HUES6 (cell line): ENCODE measurements around the gene CERS6.

Experiments
- H3K27ac ChIP-seq: 2 replicates; pipeline ENCODE4 v1.7.0; 2013; ENCODE audit warnings: low read depth, mild to moderate bottlenecking, low read length, inconsistent platforms
- H3K27me3 ChIP-seq: 2 replicates; pipeline ENCODE4 v1.6.1; 2013; ENCODE audit warnings: low read length; ENCODE audit not compliant: control insufficient read depth, insufficient read depth
- H3K36me3 ChIP-seq: 2 replicates; pipeline ENCODE4 v1.6.1; 2013; ENCODE audit warnings: low read length; ENCODE audit not compliant: control insufficient read depth, insufficient read depth
- H3K4me1 ChIP-seq: 2 replicates; pipeline ENCODE4 v1.6.1; 2013; ENCODE audit warnings: low read length; ENCODE audit not compliant: control insufficient read depth, insufficient read depth
- H3K4me3 ChIP-seq: 2 replicates; pipeline ENCODE4 v1.5.1; 2013; ENCODE audit warnings: low read depth, low read length
- H3K9ac ChIP-seq: one replicate; pipeline ENCODE4 v1.6.1; 2013; ENCODE audit warnings: mild to moderate bottlenecking, low read length
- H3K9me3 ChIP-seq: 2 replicates; pipeline ENCODE4 v1.6.1; 2013; ENCODE audit warnings: low read depth, low read length; ENCODE audit not compliant: control insufficient read depth, insufficient read depth

CERS6 gene

DNA sequence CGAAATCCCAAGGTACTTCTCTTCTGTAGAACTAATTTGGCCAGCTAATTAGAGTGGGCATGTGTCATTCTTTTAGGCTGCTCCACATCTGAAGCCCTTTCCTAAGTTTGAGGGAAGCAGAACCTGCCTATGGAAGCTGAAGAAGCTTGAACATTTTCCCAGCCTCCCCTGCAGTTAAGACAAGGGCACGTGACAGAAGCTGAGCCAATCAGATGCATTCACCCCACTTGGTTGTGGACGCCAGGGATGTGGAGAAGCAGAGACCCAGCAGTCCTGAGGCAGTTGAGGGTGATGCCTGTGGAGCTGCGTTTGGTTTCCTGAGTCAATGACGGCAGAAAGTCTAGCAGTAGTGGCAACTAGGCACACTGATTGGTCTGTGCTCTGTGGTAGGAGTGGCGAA is 26.1 kb upstream of the CERS6 start:
- H3K9ac ChIP-seq = no peak overlapping the region
- H3K36me3 ChIP-seq = no peaks in the 10 kb centered on the region
- no peak overlapping the region for H3K4me3 ChIP-seq
- no peak overlapping the region for H3K27ac ChIP-seq
- H3K4me1 ChIP-seq = peaks cover 9% of the 10 kb centered on the region
- no peaks in the 10 kb centered on the region for H3K9me3 ChIP-seq
- no peaks in the 10 kb centered on the region for H3K27me3 ChIP-seq

DNA sequence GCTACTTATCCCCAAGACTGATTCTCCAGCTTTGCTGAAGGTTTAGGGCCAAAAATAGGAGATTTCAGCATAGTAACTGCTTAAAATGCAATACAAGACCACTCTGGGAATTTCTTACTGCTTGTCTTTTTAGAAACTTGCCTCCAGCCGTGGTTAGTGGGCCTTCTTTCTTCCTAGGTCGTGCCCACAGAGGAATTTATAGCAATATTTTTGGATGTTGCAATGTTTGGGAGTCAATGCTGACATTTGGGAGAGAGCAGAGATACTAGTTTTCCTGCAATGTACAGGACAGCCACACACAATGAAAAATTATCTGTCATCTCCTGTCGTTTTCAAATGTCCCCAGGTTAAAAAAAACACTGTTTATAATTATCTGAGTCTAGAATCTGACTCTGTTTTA is 25.6 kb upstream of the CERS6 start:
- Histone ChIP-seq H3K4me1 (peaks cover 9% of the 10 kb centered on the region), H3K27ac (no peak overlapping the region), H3K9me3 (no peaks in the 10 kb centered on the region), H3K9ac (no peak overlapping the region), H3K4me3 (no peak overlapping the region), H3K36me3 (no peaks in the 10 kb centered on the region), H3K27me3 (no peaks in the 10 kb centered on the region)

DNA sequence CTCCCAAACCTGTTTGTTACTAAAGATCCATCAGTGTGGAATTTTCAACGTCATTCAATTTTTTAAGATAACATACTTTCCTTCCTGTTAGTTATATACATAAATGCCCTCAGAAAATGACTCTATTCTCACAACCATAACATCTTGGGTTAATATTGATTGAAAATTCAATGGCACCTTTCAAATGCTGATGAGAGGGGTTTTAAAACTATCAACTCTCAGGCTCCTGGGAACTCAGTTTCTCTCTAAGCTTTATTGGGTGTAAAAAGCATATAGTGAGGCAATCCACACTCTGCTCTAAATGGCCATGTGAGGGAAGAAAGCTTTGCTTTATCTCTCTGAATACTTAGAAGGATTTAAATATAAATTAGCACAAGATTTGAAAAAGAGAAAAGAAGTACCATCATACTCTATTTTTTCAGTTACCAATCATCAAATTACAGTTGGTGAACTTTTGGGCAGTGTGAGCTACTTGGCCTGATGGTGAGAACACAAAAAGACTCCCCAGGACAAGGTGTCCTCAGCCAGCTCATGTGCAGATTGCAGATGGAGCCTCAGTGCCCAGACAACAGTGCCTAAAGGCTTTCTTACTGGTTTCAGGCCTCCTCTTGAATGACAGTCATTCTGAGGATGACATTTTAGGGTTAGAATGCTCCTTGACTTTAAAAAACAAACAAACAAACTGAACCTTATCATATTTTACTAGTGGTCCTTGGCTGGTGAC is 24.6 kb upstream of the CERS6 start:
- no peaks in the 10 kb centered on the region for H3K9me3 ChIP-seq
- H3K4me3 ChIP-seq = no peak overlapping the region
- H3K4me1 ChIP-seq = peaks cover 9% of the 10 kb centered on the region
- no peaks in the 10 kb centered on the region for H3K36me3 ChIP-seq
- H3K27me3 ChIP-seq = no peaks in the 10 kb centered on the region
- H3K9ac ChIP-seq = no peak overlapping the region
- no peak overlapping the region for H3K27ac ChIP-seq

DNA sequence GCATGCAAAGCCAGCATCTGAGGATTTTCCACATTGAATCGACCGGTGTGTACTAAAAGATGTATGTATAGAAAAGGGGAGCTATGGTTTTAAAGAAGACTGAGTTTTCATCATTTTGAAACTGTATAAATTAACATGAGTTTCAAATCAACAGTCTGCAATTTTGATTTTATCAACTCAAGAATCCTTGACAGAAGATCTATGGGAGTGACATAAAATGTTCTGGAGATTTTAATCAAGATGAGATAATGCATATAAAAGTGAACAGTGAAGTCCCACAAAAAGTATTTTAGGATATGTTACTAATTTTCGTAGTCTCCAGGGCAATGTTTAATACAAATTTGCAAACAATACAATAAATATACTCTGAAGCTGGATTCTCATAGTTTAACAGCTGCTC is 24.0 kb upstream of the CERS6 start:
- no peaks in the 10 kb centered on the region for H3K36me3 ChIP-seq
- H3K27ac ChIP-seq = no peak overlapping the region
- H3K9ac ChIP-seq = no peak overlapping the region
- peaks cover 9% of the 10 kb centered on the region for H3K4me1 ChIP-seq
- H3K9me3 ChIP-seq = no peaks in the 10 kb centered on the region
- no peaks in the 10 kb centered on the region for H3K27me3 ChIP-seq
- H3K4me3 ChIP-seq = no peak overlapping the region

DNA sequence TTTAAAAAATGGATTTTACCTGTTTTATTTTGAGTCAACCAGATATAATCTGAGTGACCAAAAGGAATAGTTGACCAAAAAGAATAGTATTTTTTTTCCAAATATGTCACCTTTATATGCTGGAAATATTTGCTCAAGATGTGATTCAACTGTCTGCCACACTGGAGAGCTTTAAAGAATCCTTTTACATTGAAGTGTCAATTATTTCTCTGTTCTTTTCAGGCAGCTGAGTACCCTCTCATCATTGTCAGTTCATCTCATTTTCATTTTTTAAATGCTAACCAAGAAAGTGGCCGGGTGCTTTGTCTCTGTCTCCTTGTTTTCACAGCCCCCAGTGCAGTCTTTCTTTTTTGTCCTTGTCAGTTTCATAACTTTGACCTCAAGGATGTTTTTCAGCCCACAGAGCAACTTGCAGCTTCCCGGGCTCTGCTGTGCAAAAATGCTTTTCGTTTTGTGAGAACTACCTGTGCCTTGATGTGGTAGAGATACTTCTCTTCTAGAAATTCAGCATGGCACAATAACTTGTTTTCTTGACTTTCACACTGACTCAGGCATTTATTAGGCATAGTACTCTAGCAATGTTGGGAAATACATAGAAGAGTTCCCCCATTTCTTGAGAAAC is 23.4 kb upstream of the CERS6 start:
- H3K36me3 ChIP-seq = no peaks in the 10 kb centered on the region
- no peak overlapping the region for H3K27ac ChIP-seq
- H3K4me1 ChIP-seq = peaks cover 6% of the 10 kb centered on the region
- H3K27me3 ChIP-seq = no peaks in the 10 kb centered on the region
- no peak overlapping the region for H3K4me3 ChIP-seq
- no peaks in the 10 kb centered on the region for H3K9me3 ChIP-seq
- no peak overlapping the region for H3K9ac ChIP-seq

DNA sequence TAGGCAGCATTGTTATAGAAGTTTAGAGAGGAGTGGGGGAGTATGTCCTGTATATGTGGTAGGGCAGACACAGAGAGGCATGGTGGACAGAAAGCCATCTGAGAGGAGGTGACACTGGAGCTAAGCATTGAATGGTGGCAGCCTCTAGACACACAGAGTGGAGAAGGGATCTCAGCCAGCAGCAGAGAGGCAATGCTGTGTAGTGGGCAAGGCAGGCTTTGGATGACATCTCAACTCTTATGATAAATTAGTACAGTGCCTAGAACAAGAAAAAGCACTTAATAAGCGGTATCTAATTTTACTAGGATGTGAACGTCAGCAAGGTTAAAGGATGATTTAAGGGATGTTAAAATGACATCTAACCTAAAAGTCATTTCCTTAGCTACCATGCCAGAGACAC is 22.5 kb upstream of the CERS6 start:
- H3K4me1 ChIP-seq = peaks cover 6% of the 10 kb centered on the region

DNA sequence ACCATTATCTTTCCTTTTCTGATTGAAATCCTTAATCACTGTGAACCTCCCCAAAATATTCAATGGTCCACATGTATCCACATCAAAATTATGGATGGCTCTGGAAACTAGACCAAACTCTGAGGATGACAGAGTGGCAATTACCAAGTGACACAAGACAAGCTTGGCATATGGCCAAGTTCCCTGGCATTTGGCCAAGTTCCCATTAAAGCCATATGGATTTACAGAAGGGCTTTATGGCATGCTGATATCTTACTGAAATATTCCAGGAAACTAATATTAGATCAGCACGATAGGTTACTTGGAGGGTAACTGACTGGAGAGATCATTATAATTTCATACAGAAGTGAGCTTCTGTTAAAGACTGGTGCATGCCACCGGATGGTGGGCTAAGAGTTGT is 21.9 kb upstream of the CERS6 start:
- H3K27me3 ChIP-seq = no peaks in the 10 kb centered on the region
- H3K36me3 ChIP-seq = no peaks in the 10 kb centered on the region
- peaks cover 6% of the 10 kb centered on the region for H3K4me1 ChIP-seq
- no peak overlapping the region for H3K27ac ChIP-seq
- H3K4me3 ChIP-seq = no peak overlapping the region
- no peaks in the 10 kb centered on the region for H3K9me3 ChIP-seq
- no peak overlapping the region for H3K9ac ChIP-seq

More for the DNA sequence above, 22.5 kb upstream of the CERS6 start:
- Histone ChIP-seq H3K27me3 (no peaks in the 10 kb centered on the region), H3K27ac (no peak overlapping the region), H3K9me3 (no peaks in the 10 kb centered on the region), H3K4me3 (no peak overlapping the region), H3K9ac (no peak overlapping the region), H3K36me3 (no peaks in the 10 kb centered on the region)

DNA sequence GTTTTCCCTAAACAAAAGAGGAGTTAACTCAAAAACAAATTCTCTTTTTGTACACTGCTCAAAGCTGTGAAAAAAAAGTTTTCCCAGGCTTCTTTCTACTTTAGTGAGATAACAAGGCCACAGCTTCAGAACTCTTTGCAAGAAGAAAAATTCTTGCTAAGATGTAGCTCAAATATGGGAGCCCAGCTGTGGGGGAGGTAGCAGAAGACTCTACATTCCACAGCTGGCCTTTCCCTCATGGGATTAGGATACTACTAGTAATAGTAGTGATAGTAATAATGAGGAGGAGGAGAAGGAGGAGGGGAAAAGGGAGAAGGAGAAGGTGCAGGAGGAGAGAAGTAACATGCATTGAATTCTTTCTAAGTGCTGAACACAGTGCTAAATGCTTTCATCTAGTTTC is 19.2 kb upstream of the CERS6 start:
- Histone ChIP-seq H3K4me3 (no peak overlapping the region), H3K9me3 (no peaks in the 10 kb centered on the region), H3K27ac (no peak overlapping the region), H3K27me3 (no peaks in the 10 kb centered on the region), H3K36me3 (no peaks in the 10 kb centered on the region), H3K9ac (no peak overlapping the region), H3K4me1 (peaks cover 1% of the 10 kb centered on the region)

DNA sequence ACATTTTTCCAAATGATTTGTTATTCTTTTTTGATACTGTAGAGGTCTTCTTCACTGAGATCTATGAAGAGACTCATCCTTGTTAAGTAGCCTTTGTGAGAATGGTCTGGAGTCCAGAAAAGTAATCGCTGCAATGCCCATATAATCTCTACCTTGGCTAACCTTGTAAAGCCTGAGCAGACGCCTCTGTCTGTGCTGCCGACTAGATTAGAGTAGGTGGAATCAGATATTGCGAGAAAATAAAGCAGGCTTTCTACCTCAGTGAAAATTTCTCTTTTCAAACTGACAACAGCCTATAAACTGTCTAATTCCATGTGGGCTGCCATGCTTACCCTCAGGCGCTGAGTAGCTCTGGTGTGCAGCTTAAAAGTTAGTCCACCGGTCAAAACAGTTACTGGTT is 17.5 kb upstream of the CERS6 start:
- Histone ChIP-seq H3K9ac (no peak overlapping the region), H3K27me3 (no peaks in the 10 kb centered on the region), H3K4me3 (no peak overlapping the region), H3K27ac (no peak overlapping the region), H3K36me3 (no peaks in the 10 kb centered on the region), H3K9me3 (no peaks in the 10 kb centered on the region), H3K4me1 (no peaks in the 10 kb centered on the region)

DNA sequence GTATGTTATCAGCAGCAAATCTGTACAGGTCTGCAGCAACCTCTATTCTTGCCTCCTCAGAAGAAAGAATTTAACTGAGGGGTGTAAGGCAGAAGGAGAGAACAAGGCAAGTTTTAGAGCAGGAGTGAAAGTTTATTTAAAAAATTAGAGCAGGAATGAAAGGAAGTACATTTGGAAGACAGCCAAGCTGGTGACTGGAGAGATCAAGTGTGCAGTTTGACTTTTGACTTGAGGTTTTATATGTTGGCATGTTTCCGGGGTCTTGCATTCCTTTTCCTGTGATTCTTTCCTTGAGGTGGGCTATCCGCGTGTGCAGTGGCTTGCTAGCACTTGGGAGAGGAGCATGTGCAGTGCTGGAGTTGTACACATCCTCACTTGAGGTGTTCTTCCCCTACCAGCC is 16.5 kb upstream of the CERS6 start:
- Histone ChIP-seq H3K36me3 (no peaks in the 10 kb centered on the region), H3K9ac (no peak overlapping the region), H3K27ac (no peak overlapping the region)

DNA sequence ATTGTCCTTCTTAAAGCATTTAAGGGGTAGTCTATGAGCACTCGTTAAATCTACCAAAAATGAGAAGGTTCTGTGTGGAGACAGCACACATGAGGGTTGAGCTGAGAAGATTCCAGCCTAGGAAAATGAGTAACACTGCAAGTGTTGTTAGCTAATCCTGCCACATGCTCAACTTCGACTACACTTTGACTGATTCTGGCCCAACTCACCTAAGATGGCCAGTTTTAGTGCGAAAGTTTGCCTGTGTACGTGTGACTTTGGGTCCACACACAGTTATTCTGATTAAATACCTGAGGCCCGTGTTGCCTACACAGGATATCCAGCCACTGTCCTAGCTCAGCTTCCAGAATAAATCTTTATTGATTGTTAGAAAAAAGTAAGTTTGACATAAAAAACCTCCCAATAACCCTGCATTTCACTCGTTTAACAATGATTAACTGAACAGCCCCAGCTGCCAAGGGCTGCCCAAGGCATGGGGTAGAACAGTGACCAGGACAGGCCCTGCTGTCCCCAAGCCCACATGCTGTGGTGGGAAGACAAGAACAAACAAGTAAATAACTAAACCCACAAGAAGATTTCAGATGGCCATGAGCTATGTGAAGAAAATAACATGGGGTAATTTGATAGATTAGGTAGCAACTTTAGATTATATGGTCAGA is 14.7 kb upstream of the CERS6 start:
- Histone ChIP-seq H3K9me3 (no peaks in the 10 kb centered on the region), H3K4me3 (no peak overlapping the region), H3K27ac (no peak overlapping the region), H3K4me1 (no peaks in the 10 kb centered on the region), H3K9ac (no peak overlapping the region), H3K27me3 (no peaks in the 10 kb centered on the region), H3K36me3 (no peaks in the 10 kb centered on the region)

More for the DNA sequence above, 16.5 kb upstream of the CERS6 start:
- Histone ChIP-seq H3K9me3 (no peaks in the 10 kb centered on the region), H3K4me1 (no peaks in the 10 kb centered on the region), H3K4me3 (no peak overlapping the region), H3K27me3 (no peaks in the 10 kb centered on the region)
